ENCODE measurements around the gene NKIRAS1. TPM values are rescaled to one million over a fixed set of nuclear protein-coding genes. Genes with fewer than 3 reads are reported as not detected.

The NKIRAS1 gene
- total RNA-seq, 1 donor from 2014 or later, result 11.1 TPM

DNA sequence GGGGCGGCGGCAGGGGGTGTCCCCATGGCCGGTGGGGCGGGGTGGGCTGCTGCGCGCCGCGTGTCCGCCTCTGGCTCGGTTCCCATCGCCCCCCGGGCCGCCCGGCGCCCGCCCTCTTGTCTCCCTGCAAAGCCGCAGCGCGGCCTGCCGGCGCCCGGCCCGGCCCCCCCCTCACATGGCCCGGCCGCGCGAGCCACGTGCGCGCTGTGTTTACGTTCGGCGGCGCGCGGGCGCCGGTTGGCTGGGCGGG lies 28.8 kb upstream of the NKIRAS1 start:
- Histone ChIP-seq H3K27me3 (ENCODE audit: low read depth) (no peaks in the 10 kb centered on the region), H3K4me1 (peaks cover 48% of the 10 kb centered on the region), H3K36me3 (no peaks in the 10 kb centered on the region), H3K4me3 (peak overlapping the region; percentile 79), H3K27ac (peak overlapping the region; percentile 96), H3K9me3 (no peaks in the 10 kb centered on the region)
- no peak for DNase-seq
- intact Hi-C loops (cut with DNase I), result no loop called here
- no peak for ATAC-seq
- TF ChIP-seq, protein P1, sequence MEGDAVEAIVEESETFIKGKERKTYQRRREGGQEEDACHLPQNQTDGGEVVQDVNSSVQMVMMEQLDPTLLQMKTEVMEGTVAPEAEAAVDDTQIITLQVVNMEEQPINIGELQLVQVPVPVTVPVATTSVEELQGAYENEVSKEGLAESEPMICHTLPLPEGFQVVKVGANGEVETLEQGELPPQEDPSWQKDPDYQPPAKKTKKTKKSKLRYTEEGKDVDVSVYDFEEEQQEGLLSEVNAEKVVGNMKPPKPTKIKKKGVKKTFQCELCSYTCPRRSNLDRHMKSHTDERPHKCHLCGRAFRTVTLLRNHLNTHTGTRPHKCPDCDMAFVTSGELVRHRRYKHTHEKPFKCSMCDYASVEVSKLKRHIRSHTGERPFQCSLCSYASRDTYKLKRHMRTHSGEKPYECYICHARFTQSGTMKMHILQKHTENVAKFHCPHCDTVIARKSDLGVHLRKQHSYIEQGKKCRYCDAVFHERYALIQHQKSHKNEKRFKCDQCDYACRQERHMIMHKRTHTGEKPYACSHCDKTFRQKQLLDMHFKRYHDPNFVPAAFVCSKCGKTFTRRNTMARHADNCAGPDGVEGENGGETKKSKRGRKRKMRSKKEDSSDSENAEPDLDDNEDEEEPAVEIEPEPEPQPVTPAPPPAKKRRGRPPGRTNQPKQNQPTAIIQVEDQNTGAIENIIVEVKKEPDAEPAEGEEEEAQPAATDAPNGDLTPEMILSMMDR (IDR thresholded peaks at IDR 0.05), result no peak

DNA sequence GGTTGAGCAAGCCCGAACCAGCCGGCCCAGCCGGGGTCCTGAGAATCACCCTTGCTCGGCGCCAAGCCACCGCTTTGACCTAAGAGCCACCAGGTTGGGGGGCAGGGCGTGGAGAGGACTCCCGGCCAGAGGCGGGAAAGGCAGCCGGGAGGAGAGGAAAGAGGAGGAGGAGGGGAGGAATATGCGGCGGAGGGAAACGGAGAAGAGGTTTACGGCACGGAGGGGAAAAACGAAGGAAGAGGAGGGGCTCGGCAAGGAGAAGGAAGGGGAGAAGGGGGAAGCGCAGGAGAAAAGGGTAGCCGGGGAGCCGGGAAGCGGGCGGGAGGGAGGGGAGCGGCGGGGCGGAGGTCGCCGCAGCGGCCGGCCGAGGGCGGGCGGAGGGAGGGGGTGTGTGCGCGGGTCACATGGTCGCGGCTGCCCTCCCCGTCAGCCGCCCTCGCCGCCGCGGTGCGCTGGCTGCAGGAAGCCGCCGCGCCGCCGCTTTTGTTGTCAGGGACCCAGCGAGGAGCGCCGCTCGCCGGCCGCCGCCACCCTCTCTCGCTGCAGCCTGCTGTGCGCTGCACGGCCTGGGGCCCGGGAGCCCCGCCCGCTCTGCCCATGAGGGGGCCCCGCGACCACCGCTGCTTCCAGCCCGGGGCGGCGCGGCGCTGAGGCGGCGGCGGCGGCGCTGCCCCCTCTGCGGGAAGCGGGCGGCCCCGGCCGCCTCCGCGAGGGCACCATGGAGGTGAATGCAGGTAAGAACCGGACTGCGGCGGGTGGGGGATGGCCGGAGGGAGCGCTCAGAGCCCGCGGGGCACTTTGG lies 28.3 kb upstream of the NKIRAS1 start, which contains the start of gene NR1D2:
Gene NR1D2, plus strand, starts transcription at position 426 of the 802 bp plus-strand sequence. Its CDS starts 293 bp downstream, at position 719.
- H3K27ac ChIP-seq, result peak within 1 kb of the TSS; percentile 96
- ATAC-seq (peak; percentile 82 to 83), DNase-seq (peak; percentile 89)
- no peaks in the 10 kb centered on the region for H3K9me3 ChIP-seq
- TF ChIP-seq, protein P1 (IDR thresholded peaks at IDR 0.05), result no peak
- H3K4me1 ChIP-seq, result peaks cover 43% of the 10 kb centered on the region
- peak within 1 kb of the TSS; percentile 79 for H3K4me3 ChIP-seq
- no peaks in the 10 kb centered on the region for H3K27me3 ChIP-seq (ENCODE audit: low read depth)
- intact Hi-C loops (cut with DNase I), result no loop called here
- no peaks in the 10 kb centered on the region for H3K36me3 ChIP-seq

DNA sequence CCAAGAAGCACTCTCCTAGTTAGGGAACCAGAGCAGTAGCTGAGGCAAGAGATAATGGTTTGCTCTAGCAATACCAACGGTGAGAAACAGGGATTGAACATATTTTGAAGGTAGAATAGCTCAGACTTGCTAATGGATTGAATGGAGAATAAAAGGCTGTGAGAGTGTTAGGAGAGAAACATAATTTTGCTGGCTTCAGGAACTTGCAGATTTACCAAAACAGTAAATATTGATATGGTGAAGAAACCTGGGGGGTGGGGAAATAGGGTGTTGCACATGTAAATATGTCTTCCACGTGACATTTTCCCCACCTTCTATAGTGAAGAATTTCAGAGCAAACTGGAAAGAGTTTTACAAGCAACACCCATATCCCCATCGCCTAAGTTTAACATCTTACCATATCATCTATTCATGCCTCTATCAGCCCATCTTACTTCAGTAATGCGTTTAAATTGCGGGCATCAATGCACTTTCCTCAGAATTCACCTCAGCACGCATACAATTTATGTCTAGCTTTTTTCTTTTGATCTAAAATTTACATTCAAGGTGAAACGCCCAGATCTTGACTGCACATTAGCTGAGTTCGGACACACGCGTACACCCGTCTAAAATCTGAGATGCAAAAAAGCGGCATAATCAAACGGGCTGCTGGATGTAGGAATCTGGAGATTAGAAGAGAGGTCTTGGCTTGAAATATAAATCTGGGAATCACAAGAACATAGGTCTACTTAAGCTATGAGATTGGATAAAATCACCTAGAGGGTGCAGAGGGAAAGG lies 27.4 kb upstream of the NKIRAS1 start:
- Histone ChIP-seq H3K9me3 (no peaks in the 10 kb centered on the region), H3K27me3 (ENCODE audit: low read depth) (no peaks in the 10 kb centered on the region), H3K4me1 (peaks cover 34% of the 10 kb centered on the region), H3K4me3 (peak overlapping the region; percentile 79), H3K27ac (peak overlapping the region; percentile 96), H3K36me3 (no peaks in the 10 kb centered on the region)
- intact Hi-C loops (cut with DNase I), result no loop called here
- no peak for ATAC-seq
- no peak for DNase-seq
- TF ChIP-seq, protein P1 (IDR thresholded peaks at IDR 0.05), result no peak

DNA sequence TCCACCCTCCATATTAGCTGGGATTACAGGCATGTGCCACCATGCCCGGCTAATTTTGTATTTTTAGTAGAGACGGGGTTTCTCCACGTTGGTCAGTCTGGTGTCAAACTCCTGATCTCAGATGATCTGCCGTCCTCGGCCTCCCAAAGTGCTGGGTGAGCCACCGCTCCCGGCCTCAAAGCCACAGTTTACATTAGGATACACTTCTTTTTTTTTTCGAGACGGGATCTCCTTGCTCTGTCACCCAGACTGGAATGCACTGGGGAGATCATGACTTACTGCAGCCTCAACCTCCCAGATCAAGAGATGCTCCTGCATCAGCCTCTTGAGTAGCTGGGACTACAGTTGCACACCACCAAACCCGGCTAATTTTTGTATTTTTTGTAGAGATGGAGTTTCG lies 25.8 kb upstream of the NKIRAS1 start:
- H3K36me3 ChIP-seq, result no peaks in the 10 kb centered on the region
- ATAC-seq (no peak), DNase-seq (no peak)
- H3K4me3 ChIP-seq, result no peak overlapping the region
- TF ChIP-seq, protein P1 (IDR thresholded peaks at IDR 0.05), result no peak
- H3K9me3 ChIP-seq, result no peaks in the 10 kb centered on the region
- peaks cover 18% of the 10 kb centered on the region for H3K4me1 ChIP-seq
- no peaks in the 10 kb centered on the region for H3K27me3 ChIP-seq (ENCODE audit: low read depth)
- intact Hi-C loops (cut with DNase I), result no loop called here
- H3K27ac ChIP-seq, result no peak overlapping the region

DNA sequence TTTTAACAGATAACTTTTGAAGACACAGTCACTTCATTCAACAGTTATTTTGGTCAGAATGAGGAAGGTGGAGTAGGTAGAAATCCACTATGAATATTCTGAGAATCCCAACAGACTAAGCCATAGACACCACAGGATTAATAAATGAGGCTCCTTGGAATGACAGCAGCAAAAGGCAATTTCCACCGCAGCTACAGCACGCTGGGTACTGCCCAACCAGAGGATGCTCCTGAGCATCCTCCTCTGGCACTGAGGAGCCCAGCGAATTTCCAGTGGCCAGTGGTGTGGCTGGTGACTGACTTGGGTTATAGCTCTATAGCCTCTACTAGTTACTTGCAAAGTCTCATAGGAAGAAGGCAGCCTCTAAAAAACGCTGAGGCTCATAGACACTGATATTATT lies 24.6 kb upstream of the NKIRAS1 start:
- intact Hi-C loops (cut with DNase I), result no loop called here
- Histone ChIP-seq H3K27me3 (ENCODE audit: low read depth) (no peaks in the 10 kb centered on the region), H3K36me3 (no peaks in the 10 kb centered on the region), H3K27ac (no peak overlapping the region), H3K9me3 (no peaks in the 10 kb centered on the region), H3K4me1 (peaks cover 6% of the 10 kb centered on the region), H3K4me3 (no peak overlapping the region)
- ATAC-seq (no peak), DNase-seq (no peak)
- TF ChIP-seq, protein P1 (IDR thresholded peaks at IDR 0.05), result no peak

Data from lower lobe of right lung (tissue), 2 donors.